Loucy (cell line): ENCODE results near the gene MUSK.

Experiments used
- H2AFZ ChIP-seq: fragments of 200-600 bp; sonication (generic); 2 replicates; pipeline ENCODE4 v1.6.0; 2016; ENCODE audit warnings: antibody characterized with exemption, mild to moderate bottlenecking, low read length, moderate library complexity
- H3F3A ChIP-seq: fragments of 200-600 bp; 2 replicates; pipeline ENCODE4 v1.6.0; 2016; ENCODE audit warnings: antibody characterized with exemption, low read depth, mild to moderate bottlenecking
- H3K27me3 ChIP-seq: fragments of 200-600 bp; sonication (generic); 2 replicates; pipeline ENCODE4 v1.6.1; 2014; ENCODE audit warnings: low read length, mild to moderate bottlenecking; ENCODE audit not compliant: insufficient read depth, poor library complexity, severe bottlenecking
- H3K36me3 ChIP-seq: fragments of 200-600 bp; sonication (generic); 2 replicates; pipeline ENCODE4 v1.6.1; 2016; ENCODE audit warnings: low read length; ENCODE audit not compliant: insufficient read depth
- H3K4me1 ChIP-seq: fragments of 200-600 bp; sonication (generic); 2 replicates; pipeline ENCODE4 v1.5.1; 2014; ENCODE audit warnings: low read length, mild to moderate bottlenecking; ENCODE audit not compliant: insufficient read depth, poor library complexity, severe bottlenecking
- H3K4me2 ChIP-seq: fragments of 200-600 bp; sonication (generic); 2 replicates; pipeline ENCODE4 v1.6.0; 2014; ENCODE audit warnings: antibody characterized with exemption, low read length, low read depth, mild to moderate bottlenecking; ENCODE audit not compliant: poor library complexity, severe bottlenecking
- H3K4me3 ChIP-seq: fragments of 200-600 bp; sonication (generic); 2 replicates; pipeline ENCODE4 v1.5.1; 2014; ENCODE audit warnings: low read length, mild to moderate bottlenecking, mixed read lengths; ENCODE audit not compliant: poor library complexity, severe bottlenecking
- H3K79me2 ChIP-seq: fragments of 200-600 bp; sonication (generic); 2 replicates; pipeline ENCODE4 v1.6.1; 2014; ENCODE audit warnings: low read length; ENCODE audit not compliant: insufficient read depth
- H3K9ac ChIP-seq: fragments of 200-600 bp; sonication (generic); 2 replicates; pipeline ENCODE4 v1.6.0; 2014; ENCODE audit warnings: mild to moderate bottlenecking, low read depth, low read length, moderate library complexity; ENCODE audit not compliant: poor library complexity, severe bottlenecking
- H3K9me2 ChIP-seq: fragments of 200-600 bp; sonication (generic); replicated peaks from 2 replicates; pipeline ENCODE4 v1.6.1; 2016; ENCODE audit warnings: low read depth, low read length, mixed read lengths
- H3K9me3 ChIP-seq: fragments of 200-600 bp; sonication (generic); 2 replicates; pipeline ENCODE4 v1.6.1; 2014; ENCODE audit warnings: mild to moderate bottlenecking, antibody characterized with exemption, low read length, low read depth; ENCODE audit not compliant: insufficient read depth
- H4K20me1 ChIP-seq: fragments of 200-600 bp; sonication (generic); 2 replicates; pipeline ENCODE4 v1.6.0; 2014; ENCODE audit warnings: antibody characterized with exemption, low read length, mild to moderate bottlenecking; ENCODE audit not compliant: insufficient read depth, poor library complexity, severe bottlenecking
- EZH2phosphoT487 ChIP-seq: fragments of 200-600 bp; IDR thresholded peaks from 2 replicates; pipeline ENCODE4 v1.6.1; 2018; ENCODE audit warnings: antibody characterized with exemption, mild to moderate bottlenecking, moderate library complexity, borderline replicate concordance
- TF ChIP-seq, protein P1 (sequence below): fragments of 200-600 bp; sonication (generic); conservative IDR thresholded peaks from 2 replicates; pipeline ENCODE4 v1.5.1; 2014; ENCODE audit warnings: mild to moderate bottlenecking, antibody characterized with exemption, low read length

MUSK gene

GRCh38 chr9:110669433-110669832 lies 842 bp downstream of the MUSK start:
- H3K4me3 ChIP-seq, result no peak overlapping the region

DNA sequence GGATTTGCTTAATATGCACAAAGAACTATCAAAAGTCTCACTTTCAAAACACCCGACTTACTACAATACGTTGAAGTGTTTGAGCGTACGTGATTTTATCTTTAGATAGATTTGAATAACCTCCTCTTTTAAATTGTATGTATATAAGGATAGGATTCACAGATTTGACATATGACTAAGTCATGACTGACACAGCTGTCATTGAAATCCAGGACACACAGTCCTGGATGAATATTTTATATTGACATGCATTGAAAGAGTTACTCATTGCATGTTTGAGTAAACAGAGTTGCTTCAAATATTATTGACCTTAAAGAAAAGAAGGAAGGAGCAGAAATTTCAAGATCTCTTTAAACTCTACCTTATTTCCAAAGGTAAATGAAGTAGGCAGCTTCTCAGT lies 3.3 kb downstream of the MUSK start:
- Histone ChIP-seq H4K20me1 (no peaks in the 10 kb centered on the region), H3F3A (no peaks in the 10 kb centered on the region), H3K4me1 (no peaks in the 10 kb centered on the region), H3K27me3 (no peaks in the 10 kb centered on the region), H2AFZ (no peak overlapping the region), H3K9me3 (no peaks in the 10 kb centered on the region), H3K9me2 (no peaks in the 10 kb centered on the region), H3K36me3 (no peaks in the 10 kb centered on the region), H3K4me2 (no peak overlapping the region), H3K4me3 (no peak overlapping the region), H3K79me2 (no peaks in the 10 kb centered on the region), H3K9ac (no peak overlapping the region)
- TF ChIP-seq, protein P1, sequence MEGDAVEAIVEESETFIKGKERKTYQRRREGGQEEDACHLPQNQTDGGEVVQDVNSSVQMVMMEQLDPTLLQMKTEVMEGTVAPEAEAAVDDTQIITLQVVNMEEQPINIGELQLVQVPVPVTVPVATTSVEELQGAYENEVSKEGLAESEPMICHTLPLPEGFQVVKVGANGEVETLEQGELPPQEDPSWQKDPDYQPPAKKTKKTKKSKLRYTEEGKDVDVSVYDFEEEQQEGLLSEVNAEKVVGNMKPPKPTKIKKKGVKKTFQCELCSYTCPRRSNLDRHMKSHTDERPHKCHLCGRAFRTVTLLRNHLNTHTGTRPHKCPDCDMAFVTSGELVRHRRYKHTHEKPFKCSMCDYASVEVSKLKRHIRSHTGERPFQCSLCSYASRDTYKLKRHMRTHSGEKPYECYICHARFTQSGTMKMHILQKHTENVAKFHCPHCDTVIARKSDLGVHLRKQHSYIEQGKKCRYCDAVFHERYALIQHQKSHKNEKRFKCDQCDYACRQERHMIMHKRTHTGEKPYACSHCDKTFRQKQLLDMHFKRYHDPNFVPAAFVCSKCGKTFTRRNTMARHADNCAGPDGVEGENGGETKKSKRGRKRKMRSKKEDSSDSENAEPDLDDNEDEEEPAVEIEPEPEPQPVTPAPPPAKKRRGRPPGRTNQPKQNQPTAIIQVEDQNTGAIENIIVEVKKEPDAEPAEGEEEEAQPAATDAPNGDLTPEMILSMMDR, result no peak
- TF ChIP-seq EZH2phosphoT487, result no peak

More at GRCh38 chr9:110669433-110669832, 842 bp downstream of the MUSK start:
- H2AFZ ChIP-seq, result no peak overlapping the region
- H3F3A ChIP-seq, result no peaks in the 10 kb centered on the region
- no peaks in the 10 kb centered on the region for H3K9me3 ChIP-seq
- H4K20me1 ChIP-seq, result no peaks in the 10 kb centered on the region
- TF ChIP-seq EZH2phosphoT487, result no peak
- TF ChIP-seq, protein P1, result no peak
- no peaks in the 10 kb centered on the region for H3K79me2 ChIP-seq
- no peaks in the 10 kb centered on the region for H3K9me2 ChIP-seq
- H3K4me2 ChIP-seq, result no peak overlapping the region
- no peaks in the 10 kb centered on the region for H3K36me3 ChIP-seq
- no peak overlapping the region for H3K9ac ChIP-seq
- no peaks in the 10 kb centered on the region for H3K27me3 ChIP-seq
- no peaks in the 10 kb centered on the region for H3K4me1 ChIP-seq

- TF ChIP-seq, protein P1, result no peak
- no peak for TF ChIP-seq EZH2phosphoT487
- no peak overlapping the region for H3K4me2 ChIP-seq
- no peak overlapping the region for H3K9ac ChIP-seq
- H3K9me3 ChIP-seq, result no peaks in the 10 kb centered on the region
- H3K27me3 ChIP-seq, result no peaks in the 10 kb centered on the region
- no peaks in the 10 kb centered on the region for H4K20me1 ChIP-seq
- no peaks in the 10 kb centered on the region for H3K9me2 ChIP-seq
- H3K4me1 ChIP-seq, result no peaks in the 10 kb centered on the region
- H2AFZ ChIP-seq, result no peak overlapping the region
- no peaks in the 10 kb centered on the region for H3F3A ChIP-seq
- H3K36me3 ChIP-seq, result no peaks in the 10 kb centered on the region
- H3K4me3 ChIP-seq, result no peak overlapping the region
- no peaks in the 10 kb centered on the region for H3K79me2 ChIP-seq
Measured at GRCh38 chr9:110672873-110673510, 4.4 kb downstream of the MUSK start.
